ENCODE results near the gene TRPM4.

Gene TRPM4

DNA sequence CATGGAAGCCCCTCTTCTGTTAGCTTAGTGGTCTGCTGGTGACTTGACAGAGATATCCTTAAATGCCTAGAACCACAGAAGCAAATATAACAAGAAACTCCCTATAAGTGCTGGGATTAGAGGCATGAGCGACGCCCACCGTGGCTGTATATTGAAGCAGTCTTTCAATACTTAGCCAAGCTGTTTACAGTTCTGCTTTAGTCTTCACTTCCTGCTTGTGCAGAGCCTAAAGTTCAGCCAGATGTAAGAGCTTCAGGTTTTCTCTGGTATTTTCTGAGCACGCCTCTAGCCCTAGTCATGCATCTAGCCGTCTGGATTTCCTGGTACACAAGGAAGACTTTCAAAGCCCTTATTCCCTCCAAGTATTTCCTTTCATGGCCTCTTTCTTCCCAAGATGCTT lies 28.5 kb downstream of the TRPM4 start:
- Histone ChIP-seq H3K4me1 (ENCODE audit: insufficient read depth, low read length, poor library complexity, severe bottlenecking) (peaks cover 12% of the 10 kb centered on the region), H3K4me2 (ENCODE audit: low read depth, low read length, poor library complexity, severe bottlenecking) (no peak overlapping the region), H3F3A (ENCODE audit: low read depth) (no peaks in the 10 kb centered on the region), H2AFZ (ENCODE audit: low read length) (no peak overlapping the region), H3K79me2 (ENCODE audit: insufficient read depth, low read length) (no peaks in the 10 kb centered on the region), H3K4me3 (ENCODE audit: low read length, poor library complexity, severe bottlenecking) (no peak overlapping the region), H4K20me1 (ENCODE audit: insufficient read depth, low read length, poor library complexity, severe bottlenecking) (no peaks in the 10 kb centered on the region), H3K36me3 (ENCODE audit: insufficient read depth, low read length) (no peaks in the 10 kb centered on the region), H3K9me2 (replicated peaks; ENCODE audit: low read depth, low read length) (no peaks in the 10 kb centered on the region), H3K9ac (ENCODE audit: low read depth, low read length, poor library complexity, severe bottlenecking) (no peak overlapping the region), H3K9me3 (ENCODE audit: insufficient read depth, low read depth, low read length) (peaks cover 2% of the 10 kb centered on the region; the same call in 1 of the 2 replicates), H3K27me3 (ENCODE audit: insufficient read depth, low read length, poor library complexity, severe bottlenecking) (no peaks in the 10 kb centered on the region)
- TF ChIP-seq EZH2phosphoT487 (IDR thresholded peaks at IDR 0.05; ENCODE audit: borderline replicate concordance) (no peak), CTCF (conservative IDR thresholded peaks at IDR 0.05; ENCODE audit: low read length) (no peak)

GRCh38 chr19:49188626-49189200 lies 31.1 kb downstream of the TRPM4 start:
- no peaks in the 10 kb centered on the region for H3K27me3 ChIP-seq (ENCODE audit: insufficient read depth, low read length, poor library complexity, severe bottlenecking)
- no peak overlapping the region for H3K9ac ChIP-seq (ENCODE audit: low read depth, low read length, poor library complexity, severe bottlenecking)
- H4K20me1 ChIP-seq (ENCODE audit: insufficient read depth, low read length, poor library complexity, severe bottlenecking) = no peaks in the 10 kb centered on the region
- no peaks in the 10 kb centered on the region for H3K9me2 ChIP-seq (replicated peaks; ENCODE audit: low read depth, low read length)
- H3F3A ChIP-seq (ENCODE audit: low read depth) = no peaks in the 10 kb centered on the region
- no peaks in the 10 kb centered on the region for H3K79me2 ChIP-seq (ENCODE audit: insufficient read depth, low read length)
- H2AFZ ChIP-seq (ENCODE audit: low read length) = peak overlapping the region; percentile 14; the same call in 1 of the 2 replicates
- no peak overlapping the region for H3K4me3 ChIP-seq (ENCODE audit: low read length, poor library complexity, severe bottlenecking)
- H3K9me3 ChIP-seq (ENCODE audit: insufficient read depth, low read depth, low read length) = peaks cover 2% of the 10 kb centered on the region; the same call in 1 of the 2 replicates
- H3K4me1 ChIP-seq (ENCODE audit: insufficient read depth, low read length, poor library complexity, severe bottlenecking) = peaks cover 12% of the 10 kb centered on the region
- no peak overlapping the region for H3K4me2 ChIP-seq (ENCODE audit: low read depth, low read length, poor library complexity, severe bottlenecking)
- no peak for TF ChIP-seq EZH2phosphoT487 (IDR thresholded peaks at IDR 0.05; ENCODE audit: borderline replicate concordance)
- TF ChIP-seq CTCF (conservative IDR thresholded peaks at IDR 0.05; ENCODE audit: low read length) = no peak
- no peaks in the 10 kb centered on the region for H3K36me3 ChIP-seq (ENCODE audit: insufficient read depth, low read length)

GRCh38 chr19:49189259-49189658 lies 31.7 kb downstream of the TRPM4 start:
- Histone ChIP-seq H3K4me1 (ENCODE audit: insufficient read depth, low read length, poor library complexity, severe bottlenecking) (peaks cover 12% of the 10 kb centered on the region), H3K36me3 (ENCODE audit: insufficient read depth, low read length) (no peaks in the 10 kb centered on the region), H4K20me1 (ENCODE audit: insufficient read depth, low read length, poor library complexity, severe bottlenecking) (no peaks in the 10 kb centered on the region), H3K27me3 (ENCODE audit: insufficient read depth, low read length, poor library complexity, severe bottlenecking) (no peaks in the 10 kb centered on the region), H3K79me2 (ENCODE audit: insufficient read depth, low read length) (no peaks in the 10 kb centered on the region), H3F3A (ENCODE audit: low read depth) (no peaks in the 10 kb centered on the region), H3K4me3 (ENCODE audit: low read length, poor library complexity, severe bottlenecking) (peak overlapping the region; percentile 32), H3K4me2 (ENCODE audit: low read depth, low read length, poor library complexity, severe bottlenecking) (peak overlapping the region; percentile 52), H3K9ac (ENCODE audit: low read depth, low read length, poor library complexity, severe bottlenecking) (no peak overlapping the region), H3K9me2 (replicated peaks; ENCODE audit: low read depth, low read length) (no peaks in the 10 kb centered on the region), H3K9me3 (ENCODE audit: insufficient read depth, low read depth, low read length) (peaks cover 2% of the 10 kb centered on the region; the same call in 1 of the 2 replicates), H2AFZ (ENCODE audit: low read length) (peak overlapping the region; percentile 14)
- TF ChIP-seq CTCF (conservative IDR thresholded peaks at IDR 0.05; ENCODE audit: low read length) (no peak), EZH2phosphoT487 (IDR thresholded peaks at IDR 0.05; ENCODE audit: borderline replicate concordance) (no peak)

Data from Loucy (cell line).